OCI-LY7 (cell line): Measurements from ENCODE around the gene VEPH1. TPM values are rescaled to one million over a fixed set of nuclear protein-coding genes. Genes with fewer than 3 reads are reported as not detected.

Experiments used
- BruUV-seq: library from RNA; stranded (reverse); fragments of 400-500 nt; replicated peaks from 2 replicates; lab custom pipeline; 2021; lab: Mats Ljungman, UMichigan
- CTCF ChIA-PET: fragments of 300-600 bp; sonication (Branson Sonifier 250); formaldehyde crosslinking; loops from one replicate; lab custom pipeline; 2022; ENCODE audit warnings: antibody characterized with exemption; ENCODE audit not compliant: unreplicated experiment; lab: Charles Lee
- POLR2A ChIA-PET: fragments of 300-600 bp; sonication (Branson Sonifier 250); formaldehyde crosslinking; loops from one replicate; lab custom pipeline; 2022; ENCODE audit warnings: antibody characterized with exemption; lab: Charles Lee
- DNase-seq: peaks from one replicate; pipeline ENCODE4 v3.0.0-alpha.2; 2015; ENCODE audit warnings: low spot score
- H2AFZ ChIP-seq: fragments of 200-600 bp; sonication (generic), shearing (Covaris generic); 2 replicates; pipeline ENCODE4 v1.6.1; 2014; ENCODE audit warnings: mild to moderate bottlenecking, antibody characterized with exemption, low read length, moderate library complexity
- H3K27ac ChIP-seq: fragments of 200-600 bp; sonication (generic); 2 replicates; pipeline ENCODE4 v1.5.1; 2014; ENCODE audit warnings: mixed run types, low read depth, mild to moderate bottlenecking, moderate library complexity, low read length, inconsistent platforms; ENCODE audit not compliant: poor library complexity, severe bottlenecking
- H3K36me3 ChIP-seq: fragments of 200-600 bp; sonication (generic); 2 replicates; pipeline ENCODE4 v1.6.1; 2014; ENCODE audit warnings: mild to moderate bottlenecking, antibody characterized with exemption, low read length, moderate library complexity, mixed read lengths; ENCODE audit not compliant: insufficient read depth
- H3K4me1 ChIP-seq: fragments of 200-600 bp; sonication (generic); 2 replicates; pipeline ENCODE4 v1.5.1; 2014; ENCODE audit warnings: mild to moderate bottlenecking, low read length; ENCODE audit not compliant: insufficient read depth, poor library complexity, severe bottlenecking
- H3K4me2 ChIP-seq: fragments of 200-600 bp; sonication (generic); 2 replicates; pipeline ENCODE4 v1.6.1; 2014; ENCODE audit warnings: mild to moderate bottlenecking, low read length
- H3K4me3 ChIP-seq: fragments of 200-600 bp; sonication (generic); 2 replicates; pipeline ENCODE4 v1.5.1; 2014; ENCODE audit warnings: mild to moderate bottlenecking, low read depth, low read length; ENCODE audit not compliant: poor library complexity, severe bottlenecking
- H3K79me2 ChIP-seq: fragments of 200-600 bp; sonication (generic); 2 replicates; pipeline ENCODE4 v1.6.1; 2016; ENCODE audit warnings: low read depth, mild to moderate bottlenecking, low read length, moderate library complexity, mixed read lengths; ENCODE audit not compliant: insufficient read depth
- H3K9me2 ChIP-seq: fragments of 200-600 bp; sonication (generic); 2 replicates; pipeline ENCODE4 v1.6.1; 2016; ENCODE audit warnings: mild to moderate bottlenecking, low read length, mixed read lengths; ENCODE audit not compliant: insufficient read depth
- H3K9me3 ChIP-seq: fragments of 200-600 bp; sonication (generic); 2 replicates; pipeline ENCODE4 v1.6.1; 2014; ENCODE audit warnings: mild to moderate bottlenecking, mixed run types, low read length, mixed read lengths
- H4K20me1 ChIP-seq: fragments of 200-600 bp; sonication (generic); 2 replicates; pipeline ENCODE4 v1.6.1; 2014; ENCODE audit warnings: mild to moderate bottlenecking, antibody characterized with exemption, low read length, moderate library complexity, mixed read lengths; ENCODE audit not compliant: insufficient read depth
- CTCF ChIP-seq: fragments of 200-600 bp; sonication (generic); conservative IDR thresholded peaks from 2 replicates; pipeline ENCODE4 v1.5.1; 2014; ENCODE audit warnings: mild to moderate bottlenecking, antibody characterized with exemption, low read length, moderate library complexity, mixed read lengths
- EZH2phosphoT487 ChIP-seq: fragments of 200-600 bp; sonication (generic); IDR thresholded peaks from 2 replicates; pipeline ENCODE4 v1.6.1; 2018; ENCODE audit warnings: low read depth, borderline replicate concordance, mild to moderate bottlenecking, mixed run types, antibody characterized with exemption, low read length, moderate library complexity, mixed read lengths
- intact Hi-C: fragments of 100-400 bp; cut with micrococcal nuclease; formaldehyde crosslinking; loops from one replicate; pipeline ENCODE4 v1.10.0; 2022; ENCODE audit not compliant: unreplicated experiment
- total RNA-seq, 2 experiments: library from RNA; depleted of rRNA in 1 of 2; stranded (reverse); fragments of >200 nt in 1 of 2; shearing (Covaris generic) in 1 of 2; gene quantifications; 2 replicates each; pipeline ENCODE4 v1.2.3, GENCODE V29; 2014 to 2022

The VEPH1 gene
- total RNA-seq, 2 experiments from 2014 or later: not detected

GRCh38 chr3:157300981-157301663 lies 202.1 kb downstream of the VEPH1 start:
- no TSS peak for BruUV-seq
- DNase-seq: no peak
- Histone ChIP-seq H3K4me2 (no peak overlapping the region), H3K9me3 (no peaks in the 10 kb centered on the region), H3K4me1 (no peaks in the 10 kb centered on the region), H2AFZ (no peak overlapping the region), H4K20me1 (no peaks in the 10 kb centered on the region), H3K36me3 (no peaks in the 10 kb centered on the region), H3K4me3 (no peak overlapping the region), H3K27ac (no peak overlapping the region), H3K9me2 (no peaks in the 10 kb centered on the region), H3K79me2 (no peaks in the 10 kb centered on the region)
- intact Hi-C loops: no loop called here
- CTCF ChIA-PET: no interaction called here
- TF ChIP-seq EZH2phosphoT487 (no peak), CTCF (no peak)
- POLR2A ChIA-PET: no interaction called here

GRCh38 chr3:157300094-157300493 lies 203.1 kb downstream of the VEPH1 start:
- no peak overlapping the region for H2AFZ ChIP-seq
- ChIA-PET POLR2A (no interaction called here), CTCF (no interaction called here)
- H3K36me3 ChIP-seq: no peaks in the 10 kb centered on the region
- BruUV-seq: no TSS peak
- H3K9me2 ChIP-seq: no peaks in the 10 kb centered on the region
- no peak overlapping the region for H3K4me3 ChIP-seq
- intact Hi-C loops: no loop called here
- no peaks in the 10 kb centered on the region for H3K79me2 ChIP-seq
- no peaks in the 10 kb centered on the region for H4K20me1 ChIP-seq
- H3K27ac ChIP-seq: no peak overlapping the region
- H3K9me3 ChIP-seq: no peaks in the 10 kb centered on the region
- no peaks in the 10 kb centered on the region for H3K4me1 ChIP-seq
- no peak overlapping the region for H3K4me2 ChIP-seq
- DNase-seq: no peak
- TF ChIP-seq CTCF: no peak
- TF ChIP-seq EZH2phosphoT487: no peak

- H3K27ac ChIP-seq: no peak overlapping the region
- H3K4me2 ChIP-seq: no peak overlapping the region
- no peak overlapping the region for H3K4me3 ChIP-seq
- H3K36me3 ChIP-seq: no peaks in the 10 kb centered on the region
- DNase-seq: no peak
- intact Hi-C loops: no loop called here
- TF ChIP-seq EZH2phosphoT487: no peak
- TF ChIP-seq CTCF: no peak
- no peaks in the 10 kb centered on the region for H3K9me2 ChIP-seq
- H2AFZ ChIP-seq: no peak overlapping the region
- no peaks in the 10 kb centered on the region for H4K20me1 ChIP-seq
- POLR2A ChIA-PET: interaction anchor here (0.5 to 0.7 kb wide), 3 partner anchors 10 to 14 kb away, joined by 3 read pairs; no protein-coding TSS in a partner anchor
- CTCF ChIA-PET: no interaction called here
- BruUV-seq: no TSS peak
- no peaks in the 10 kb centered on the region for H3K9me3 ChIP-seq
- no peaks in the 10 kb centered on the region for H3K79me2 ChIP-seq
- H3K4me1 ChIP-seq: no peaks in the 10 kb centered on the region
Measured at GRCh38 chr3:157297328-157297915, 205.8 kb downstream of the VEPH1 start.
